SK-N-SH treated with all-trans-retinoic acid at 6 μM for 48 hours (cell line): ENCODE results near the gene MAML3.
A peak's percentile ranks its signal among the peaks of the same experiment; 100 is the strongest.

Source experiments
- ATAC-seq: fragments of 200-7000 bp; cut with Tn5 transposase; 3 replicates; pipeline ENCODE4 v1.9.1; 2020; ENCODE audit warnings: mild to moderate bottlenecking, moderate library complexity
- ARNTL ChIP-seq: fragments of 450-650 bp; formaldehyde crosslinking; IDR thresholded peaks from 2 replicates; pipeline ENCODE4 v1.5.0; 2020; ENCODE audit warnings: low read depth, mild to moderate bottlenecking, moderate library complexity, borderline replicate concordance
- CSDC2 ChIP-seq: fragments of 250-450 bp; sonication (Bioruptor Pico); IDR thresholded peaks from 2 replicates; pipeline ENCODE4 v1.5.0; 2020; ENCODE audit warnings: mild to moderate bottlenecking, moderate library complexity
- CSRNP3 ChIP-seq: fragments of 250-450 bp; sonication (Bioruptor Pico); IDR thresholded peaks from 2 replicates; pipeline ENCODE4 v1.5.1; 2021; ENCODE audit warnings: mild to moderate bottlenecking, moderate library complexity
- GLIS3 ChIP-seq: fragments of 250-450 bp; sonication (Bioruptor Pico); IDR thresholded peaks from 2 replicates; pipeline ENCODE4 v1.5.0; 2020; ENCODE audit warnings: mild to moderate bottlenecking, moderate library complexity
- ISL1 ChIP-seq: fragments of 250-450 bp; sonication (Bioruptor Pico); IDR thresholded peaks from 2 replicates; pipeline ENCODE4 v2.1.2; 2022; ENCODE audit warnings: mild to moderate bottlenecking, moderate library complexity
- OSR1 ChIP-seq: fragments of 250-450 bp; sonication (Bioruptor Pico); IDR thresholded peaks from 2 replicates; pipeline ENCODE4 v1.8.0; 2022; ENCODE audit warnings: moderate library complexity, mild to moderate bottlenecking, inconsistent platforms
- PATZ1 ChIP-seq: fragments of 250-450 bp; sonication (Bioruptor Pico); IDR thresholded peaks from 2 replicates; pipeline ENCODE4 v1.8.0; 2020; ENCODE audit warnings: mild to moderate bottlenecking, moderate library complexity, borderline replicate concordance
- POU6F1 ChIP-seq: fragments of 250-450 bp; sonication (Bioruptor Pico); IDR thresholded peaks from 2 replicates; pipeline ENCODE4 v1.8.0; 2021; ENCODE audit warnings: low read depth, mild to moderate bottlenecking, moderate library complexity, borderline replicate concordance
- PPARA ChIP-seq: fragments of 250-450 bp; sonication (Bioruptor Pico); IDR thresholded peaks from 2 replicates; pipeline ENCODE4 v1.5.0; 2020; ENCODE audit warnings: mild to moderate bottlenecking, borderline replicate concordance
- RARB ChIP-seq: fragments of 250-450 bp; sonication (Bioruptor Pico); IDR thresholded peaks from 2 replicates; pipeline ENCODE4 v1.8.0; 2021; ENCODE audit warnings: mild to moderate bottlenecking, moderate library complexity
- SNAI2 ChIP-seq: fragments of 250-450 bp; sonication (Bioruptor Pico); IDR thresholded peaks from 2 replicates; pipeline ENCODE4 v1.5.0; 2020; ENCODE audit warnings: mild to moderate bottlenecking, moderate library complexity
- TCF4 ChIP-seq: fragments of 250-450 bp; sonication (Bioruptor Pico); IDR thresholded peaks from 2 replicates; pipeline ENCODE4 v1.8.0; 2021; ENCODE audit warnings: mild to moderate bottlenecking, moderate library complexity, borderline replicate concordance
- TOX ChIP-seq: fragments of 250-450 bp; sonication (Bioruptor Pico); IDR thresholded peaks from 2 replicates; pipeline ENCODE4 v1.8.0; 2021; ENCODE audit warnings: mild to moderate bottlenecking, moderate library complexity, borderline replicate concordance
- TSHZ2 ChIP-seq: fragments of 250-450 bp; sonication (Bioruptor Pico); IDR thresholded peaks from 2 replicates; pipeline ENCODE4 v1.5.0; 2020; ENCODE audit warnings: mild to moderate bottlenecking, moderate library complexity
- ZC3H10 ChIP-seq: fragments of 250-450 bp; sonication (Bioruptor Pico); IDR thresholded peaks from 2 replicates; pipeline ENCODE4 v1.5.1; 2021; ENCODE audit warnings: mild to moderate bottlenecking, moderate library complexity
- ZFP3 ChIP-seq: fragments of 250-450 bp; sonication (Bioruptor Pico); IDR thresholded peaks from 2 replicates; pipeline ENCODE4 v1.5.0; 2020; ENCODE audit warnings: mild to moderate bottlenecking, moderate library complexity
- ZFP30 ChIP-seq: fragments of 450-650 bp; formaldehyde crosslinking; IDR thresholded peaks from 2 replicates; pipeline ENCODE4 v1.5.0; 2022; ENCODE audit warnings: mild to moderate bottlenecking, moderate library complexity
- ZNF565 ChIP-seq: fragments of 450-650 bp; formaldehyde crosslinking; conservative IDR thresholded peaks from 2 replicates; pipeline ENCODE4 v1.5.0; 2020; ENCODE audit warnings: low read depth, mild to moderate bottlenecking, moderate library complexity
- ZNF70 ChIP-seq: fragments of 450-650 bp; formaldehyde crosslinking; IDR thresholded peaks from 2 replicates; pipeline ENCODE4 v1.5.0; 2020; ENCODE audit warnings: mild to moderate bottlenecking, moderate library complexity
- ZNF8 ChIP-seq: fragments of 450-650 bp; formaldehyde crosslinking; IDR thresholded peaks from 2 replicates; pipeline ENCODE4 v1.5.0; 2020; ENCODE audit warnings: mild to moderate bottlenecking, moderate library complexity
- TF ChIP-seq, protein P1 (sequence below): fragments of 250-450 bp; sonication (Bioruptor Pico); IDR thresholded peaks from 2 replicates; pipeline ENCODE4 v1.5.1; 2020; ENCODE audit warnings: low read depth, mild to moderate bottlenecking, moderate library complexity

Gene MAML3

DNA sequence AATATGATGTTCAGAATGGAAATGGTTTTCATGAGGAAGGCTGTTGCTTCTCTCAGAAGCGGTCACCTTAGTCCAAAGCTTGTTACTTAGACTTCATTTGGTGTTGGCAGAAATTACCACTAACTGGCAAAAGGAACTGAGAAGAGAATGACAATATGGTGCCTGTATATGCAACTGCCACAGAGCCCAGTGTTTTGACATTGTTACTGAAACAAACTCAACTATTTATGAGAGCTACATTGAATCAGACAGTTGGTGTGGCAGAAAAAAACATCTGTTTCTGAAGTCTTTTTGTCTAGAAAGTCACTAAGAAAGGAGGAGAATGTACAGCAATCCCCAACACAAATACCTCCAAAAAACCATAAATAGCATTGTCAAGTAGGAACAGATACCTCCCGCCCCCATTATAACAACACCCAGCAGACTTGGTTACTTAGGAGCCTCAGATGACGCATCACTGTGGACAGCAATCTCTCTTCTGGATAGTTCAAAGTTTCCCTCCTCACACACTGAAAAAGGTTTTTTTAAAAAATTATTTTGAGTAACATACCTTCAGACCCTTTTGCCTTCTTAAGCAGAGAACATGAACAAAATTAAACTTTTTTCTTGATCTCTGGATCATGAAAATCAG, 92.2 kb downstream of the MAML3 start:
- ATAC-seq, result no peak
- TF ChIP-seq PATZ1, result no peak
- TF ChIP-seq TCF4 (CRISPR knock-in tag), result no peak
- TF ChIP-seq PPARA, result no peak
- TF ChIP-seq ZNF8 (CRISPR knock-in tag), result no peak
- no peak for TF ChIP-seq GLIS3 (CRISPR knock-in tag)
- TF ChIP-seq CSRNP3 (CRISPR knock-in tag), result no peak
- no peak for TF ChIP-seq OSR1 (CRISPR knock-in tag)

GRCh38 chr4:140061194-140061593, 92.8 kb downstream of the MAML3 start:
- ATAC-seq, result no peak
- no peak for TF ChIP-seq CSDC2 (CRISPR knock-in tag)
- TF ChIP-seq ZNF8 (CRISPR knock-in tag), result no peak
- TF ChIP-seq, protein P1, sequence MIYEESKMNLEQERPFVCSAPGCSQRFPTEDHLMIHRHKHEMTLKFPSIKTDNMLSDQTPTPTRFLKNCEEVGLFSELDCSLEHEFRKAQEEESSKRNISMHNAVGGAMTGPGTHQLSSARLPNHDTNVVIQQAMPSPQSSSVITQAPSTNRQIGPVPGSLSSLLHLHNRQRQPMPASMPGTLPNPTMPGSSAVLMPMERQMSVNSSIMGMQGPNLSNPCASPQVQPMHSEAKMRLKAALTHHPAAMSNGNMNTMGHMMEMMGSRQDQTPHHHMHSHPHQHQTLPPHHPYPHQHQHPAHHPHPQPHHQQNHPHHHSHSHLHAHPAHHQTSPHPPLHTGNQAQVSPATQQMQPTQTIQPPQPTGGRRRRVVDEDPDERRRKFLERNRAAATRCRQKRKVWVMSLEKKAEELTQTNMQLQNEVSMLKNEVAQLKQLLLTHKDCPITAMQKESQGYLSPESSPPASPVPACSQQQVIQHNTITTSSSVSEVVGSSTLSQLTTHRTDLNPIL, result no peak
- no peak for TF ChIP-seq ARNTL
- no peak for TF ChIP-seq PPARA
- TF ChIP-seq SNAI2, result no peak
- TF ChIP-seq TSHZ2, result no peak
- no peak for TF ChIP-seq ISL1 (CRISPR knock-in tag)
- no peak for TF ChIP-seq ZC3H10

- peak; percentile 50; the same call in 2 of the 3 replicates for ATAC-seq
- no peak for TF ChIP-seq TSHZ2
- no peak for TF ChIP-seq CSDC2 (CRISPR knock-in tag)
- TF ChIP-seq ISL1 (CRISPR knock-in tag), result no peak
- no peak for TF ChIP-seq ZNF8 (CRISPR knock-in tag)
- TF ChIP-seq ZNF565 (CRISPR knock-in tag), result no peak
Observed at GRCh38 chr4:140059159-140059558, 94.8 kb downstream of the MAML3 start.

- no peak for ATAC-seq
- no peak for TF ChIP-seq POU6F1 (CRISPR knock-in tag)
- no peak for TF ChIP-seq TCF4 (CRISPR knock-in tag)
- TF ChIP-seq TOX (CRISPR knock-in tag), result no peak
- no peak for TF ChIP-seq CSRNP3 (CRISPR knock-in tag)
- TF ChIP-seq ARNTL, result no peak
- no peak for TF ChIP-seq ZC3H10
- no peak for TF ChIP-seq ZNF565 (CRISPR knock-in tag)
- no peak for TF ChIP-seq RARB (CRISPR knock-in tag)
- no peak for TF ChIP-seq SNAI2
- no peak for TF ChIP-seq ZFP30 (CRISPR knock-in tag)
- TF ChIP-seq ZFP3 (CRISPR knock-in tag), result no peak
- TF ChIP-seq, protein P1, result no peak
- no peak for TF ChIP-seq ZNF70
Observed at GRCh38 chr4:140057701-140058100, 96.3 kb downstream of the MAML3 start.
